Measurements from ENCODE around the gene UBTD2.

GRCh38 chr5:172280929-172281328 is 2.6 kb downstream of the UBTD2 start:
- TF ChIP-seq POLR2A (IDR thresholded peaks at IDR 0.05) (no peak), POLR2AphosphoS5 (IDR thresholded peaks at IDR 0.05) (no peak), CTCF (IDR thresholded peaks at IDR 0.05 in 8 of 11, conservative IDR thresholded peaks at IDR 0.05 in 3 of 11) (no peak)
